ENCODE measurements around the gene F2RL3. TPM values are rescaled to one million over a fixed set of nuclear protein-coding genes. Genes with fewer than 3 reads are reported as not detected.

The F2RL3 gene
- total RNA-seq, 5 donors from 2014 or later (not counting 1 experiment from before 2014, with no cell fraction given), result 0.15 to 0.44 (median 0.30) TPM; not detected in 2

DNA sequence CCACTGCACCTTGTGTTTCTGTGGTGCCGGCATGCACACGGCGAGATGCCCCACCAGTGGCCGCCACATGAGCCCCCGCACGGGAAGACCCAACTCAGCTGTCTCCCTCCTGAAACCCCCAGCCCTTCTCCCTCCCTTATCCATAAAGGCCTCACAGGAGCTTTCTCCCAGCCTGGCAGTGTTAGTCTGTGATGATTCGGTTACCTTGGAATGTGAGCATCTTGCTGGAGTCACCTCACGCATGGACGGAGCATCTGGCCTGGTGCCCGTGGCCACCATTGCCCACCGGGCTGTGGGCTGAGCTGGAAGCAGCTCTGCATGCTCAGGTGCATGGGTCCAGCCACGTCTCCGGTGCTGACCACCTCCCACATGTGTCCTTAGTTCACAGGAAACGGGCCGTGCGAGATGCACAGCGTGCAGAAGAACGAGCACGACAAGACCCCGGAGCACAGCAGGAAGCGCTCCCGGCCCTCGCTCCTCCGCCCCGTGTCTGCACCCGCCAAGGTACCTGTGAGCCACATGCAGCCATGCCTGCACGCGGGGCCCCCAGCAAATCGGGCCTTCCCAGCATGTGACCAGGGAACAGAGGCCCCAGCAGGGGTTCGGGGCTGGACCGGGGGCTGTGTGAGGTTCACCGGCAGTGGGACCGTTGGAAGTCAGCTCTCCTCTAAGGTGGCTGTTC, 37.6 kb upstream of the F2RL3 start:
- H3K36me3 Mint-ChIP-seq, result peaks cover 60% of the 10 kb centered on the region
- no peaks in the 10 kb centered on the region for H3K27me3 ChIP-seq (replicated peaks in 1 of 2; ENCODE audit: control insufficient read depth in 2 of 2, extremely low read depth in 1 of 2, insufficient read depth in 2 of 2, low read length in 1 of 2)
- ChIA-PET POLR2A (no interaction called here), CTCF (no interaction called here)
- no peaks in the 10 kb centered on the region for H3K4me1 ChIP-seq (ENCODE audit: control insufficient read depth in 1 of 2, extremely low read depth in 1 of 2, insufficient read depth in 2 of 2, low read length in 2 of 2)
- H3K4me3 Mint-ChIP-seq, result no peak overlapping the region
- H3K27ac Mint-ChIP-seq, result no peak overlapping the region
- WGBS (ENCODE audit: insufficient coverage), result 92% methylated on average over 30 of the region's 33 CpGs
- H3K4me1 Mint-ChIP-seq, result no peaks in the 10 kb centered on the region
- no peak overlapping the region for H3K27ac ChIP-seq (ENCODE audit: low read length)
- H3K27me3 Mint-ChIP-seq, result no peaks in the 10 kb centered on the region
- ATAC-seq (replicated peaks in 1 of 4), result no peak
- no peaks in the 10 kb centered on the region for H3K9me3 Mint-ChIP-seq
- peaks cover 21 to 90% of the 10 kb centered on the region in 2 donors for H3K36me3 ChIP-seq (ENCODE audit: control insufficient read depth in 2 of 2, extremely low read depth in 1 of 2, insufficient read depth in 1 of 2, low read length in 1 of 2)
- no peak overlapping the region for H3K4me3 ChIP-seq (ENCODE audit: control insufficient read depth in 1 of 2, extremely low read depth in 1 of 2, low read length in 1 of 2)
- DNase-seq, result no peak
- H3K9me3 ChIP-seq, result no peaks in the 10 kb centered on the region

DNA sequence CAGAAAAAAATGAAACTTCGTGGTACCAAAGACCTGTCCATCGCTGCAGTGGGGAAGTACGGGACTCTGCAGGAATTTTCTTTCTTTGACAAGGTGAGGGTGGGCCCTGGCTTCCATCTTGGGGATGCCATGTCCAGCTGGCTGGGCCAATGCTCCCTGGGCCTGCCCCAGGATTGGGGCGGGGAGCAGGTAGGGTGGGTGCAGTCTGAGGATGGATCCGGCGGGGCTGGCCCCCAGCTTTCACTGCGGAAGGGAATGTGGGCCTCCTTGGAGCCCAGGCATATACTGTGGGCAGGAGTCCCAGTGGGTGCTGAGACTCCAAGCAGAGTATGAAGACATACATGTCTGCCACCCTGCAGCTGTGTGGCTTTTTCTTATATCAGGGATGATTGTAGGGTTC, 35.7 kb upstream of the F2RL3 start:
- H3K27me3 ChIP-seq (replicated peaks in 1 of 2; ENCODE audit: control insufficient read depth in 2 of 2, extremely low read depth in 1 of 2, insufficient read depth in 2 of 2, low read length in 1 of 2), result no peaks in the 10 kb centered on the region
- no peak overlapping the region for H3K4me3 ChIP-seq (ENCODE audit: control insufficient read depth in 1 of 2, extremely low read depth in 1 of 2, low read length in 1 of 2)
- peaks cover 51% of the 10 kb centered on the region for H3K36me3 Mint-ChIP-seq
- H3K9me3 Mint-ChIP-seq, result no peaks in the 10 kb centered on the region
- 94% methylated on average over 5 of the region's 7 CpGs for WGBS (ENCODE audit: insufficient coverage)
- no peaks in the 10 kb centered on the region for H3K4me1 Mint-ChIP-seq
- no peak for ATAC-seq (replicated peaks in 1 of 4)
- H3K27ac ChIP-seq (ENCODE audit: low read length), result no peak overlapping the region
- no peaks in the 10 kb centered on the region for H3K27me3 Mint-ChIP-seq
- peaks cover 12 to 73% of the 10 kb centered on the region in 2 donors for H3K36me3 ChIP-seq (ENCODE audit: control insufficient read depth in 2 of 2, extremely low read depth in 1 of 2, insufficient read depth in 1 of 2, low read length in 1 of 2)
- no peak overlapping the region for H3K27ac Mint-ChIP-seq
- no peaks in the 10 kb centered on the region for H3K9me3 ChIP-seq
- H3K4me1 ChIP-seq (ENCODE audit: control insufficient read depth in 1 of 2, extremely low read depth in 1 of 2, insufficient read depth in 2 of 2, low read length in 2 of 2), result no peaks in the 10 kb centered on the region
- no peak for DNase-seq
- CTCF ChIA-PET, result no interaction called here
- POLR2A ChIA-PET, result no interaction called here
- H3K4me3 Mint-ChIP-seq, result no peak overlapping the region

DNA sequence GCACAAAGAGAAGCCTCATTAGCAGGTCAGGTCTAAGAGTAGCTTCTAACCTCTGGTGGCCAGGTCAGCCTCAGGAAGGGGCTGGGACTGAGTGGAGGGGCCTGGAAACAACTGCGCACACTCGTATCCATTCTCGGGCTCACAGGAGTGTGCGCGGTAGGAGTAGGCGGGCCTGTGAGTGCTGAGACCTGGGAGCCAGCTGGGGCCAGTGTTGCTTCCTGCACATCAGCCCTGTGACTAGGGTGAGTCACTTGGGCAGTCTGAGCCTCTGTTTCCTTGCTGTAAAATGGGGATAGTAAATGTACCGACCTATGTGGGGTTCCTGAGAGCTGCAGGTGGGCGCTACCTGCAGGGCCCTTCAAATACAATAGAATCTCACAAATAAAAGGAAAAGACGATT, 32.7 kb upstream of the F2RL3 start:
- DNase-seq (no peak), ATAC-seq (replicated peaks in 1 of 4) (no peak)
- H3K9me3 ChIP-seq, result no peaks in the 10 kb centered on the region
- 99% methylated on average over 7 of the region's 9 CpGs for WGBS (ENCODE audit: insufficient coverage)
- no peak overlapping the region for H3K27ac ChIP-seq (ENCODE audit: low read length)
- H3K4me3 ChIP-seq (ENCODE audit: control insufficient read depth in 1 of 2, extremely low read depth in 1 of 2, low read length in 1 of 2), result no peak overlapping the region
- H3K36me3 ChIP-seq (ENCODE audit: control insufficient read depth in 2 of 2, extremely low read depth in 1 of 2, insufficient read depth in 1 of 2, low read length in 1 of 2), result peaks cover 9 to 51% of the 10 kb centered on the region in 2 donors
- Mint-ChIP-seq H3K36me3 (peaks cover 55% of the 10 kb centered on the region), H3K27me3 (no peaks in the 10 kb centered on the region), H3K27ac (no peak overlapping the region), H3K4me3 (no peak overlapping the region), H3K9me3 (no peaks in the 10 kb centered on the region), H3K4me1 (no peaks in the 10 kb centered on the region)
- H3K27me3 ChIP-seq (replicated peaks in 1 of 2; ENCODE audit: control insufficient read depth in 2 of 2, extremely low read depth in 1 of 2, insufficient read depth in 2 of 2, low read length in 1 of 2), result no peaks in the 10 kb centered on the region
- CTCF ChIA-PET, result no interaction called here
- POLR2A ChIA-PET, result interaction anchor here in 1 of 2 donors (0.8 kb wide), 1 partner anchor 37 kb away, joined by 3 read pairs; no protein-coding TSS in a partner anchor
- no peaks in the 10 kb centered on the region for H3K4me1 ChIP-seq (ENCODE audit: control insufficient read depth in 1 of 2, extremely low read depth in 1 of 2, insufficient read depth in 2 of 2, low read length in 2 of 2)

DNA sequence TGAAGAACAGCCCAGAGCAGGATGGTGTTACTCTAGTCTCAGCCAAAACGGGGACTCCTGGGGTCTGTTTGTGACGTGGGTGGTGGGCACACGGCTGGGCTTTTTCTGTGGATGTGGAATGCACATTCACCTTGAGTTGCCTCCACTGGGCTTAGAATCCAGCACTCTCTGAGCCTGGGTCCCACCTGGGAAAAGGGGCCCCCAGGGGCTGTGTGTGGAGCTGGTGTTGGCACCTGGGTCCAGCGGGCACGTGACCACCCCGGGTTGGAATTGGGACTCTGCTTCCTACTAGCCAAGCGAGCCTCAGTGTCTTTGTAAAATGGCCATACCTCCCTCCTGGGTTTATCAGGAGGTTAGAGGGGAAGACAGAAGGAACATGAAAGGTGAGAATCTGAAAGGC, 29.2 kb upstream of the F2RL3 start:
- H3K27me3 ChIP-seq (replicated peaks in 1 of 2; ENCODE audit: control insufficient read depth in 2 of 2, extremely low read depth in 1 of 2, insufficient read depth in 2 of 2, low read length in 1 of 2), result no peaks in the 10 kb centered on the region
- H3K27me3 Mint-ChIP-seq, result no peaks in the 10 kb centered on the region
- no peak overlapping the region for H3K4me3 ChIP-seq (ENCODE audit: control insufficient read depth in 1 of 2, extremely low read depth in 1 of 2, low read length in 1 of 2)
- no peaks in the 10 kb centered on the region for H3K9me3 Mint-ChIP-seq
- ATAC-seq (replicated peaks in 1 of 4), result no peak
- CTCF ChIA-PET, result no interaction called here
- no peaks in the 10 kb centered on the region for H3K4me1 ChIP-seq (ENCODE audit: control insufficient read depth in 1 of 2, extremely low read depth in 1 of 2, insufficient read depth in 2 of 2, low read length in 2 of 2)
- no peaks in the 10 kb centered on the region for H3K9me3 ChIP-seq
- no peak overlapping the region for H3K4me3 Mint-ChIP-seq
- no peak overlapping the region for H3K27ac ChIP-seq (ENCODE audit: low read length)
- H3K36me3 ChIP-seq (ENCODE audit: control insufficient read depth in 2 of 2, extremely low read depth in 1 of 2, insufficient read depth in 1 of 2, low read length in 1 of 2), result peaks cover 7 to 38% of the 10 kb centered on the region in 2 donors
- H3K4me1 Mint-ChIP-seq, result no peaks in the 10 kb centered on the region
- H3K27ac Mint-ChIP-seq, result no peak overlapping the region
- peaks cover 41% of the 10 kb centered on the region for H3K36me3 Mint-ChIP-seq
- no peak for DNase-seq
- WGBS (ENCODE audit: insufficient coverage), result 91% methylated on average over 4 of the region's 7 CpGs
- POLR2A ChIA-PET, result no interaction called here

DNA sequence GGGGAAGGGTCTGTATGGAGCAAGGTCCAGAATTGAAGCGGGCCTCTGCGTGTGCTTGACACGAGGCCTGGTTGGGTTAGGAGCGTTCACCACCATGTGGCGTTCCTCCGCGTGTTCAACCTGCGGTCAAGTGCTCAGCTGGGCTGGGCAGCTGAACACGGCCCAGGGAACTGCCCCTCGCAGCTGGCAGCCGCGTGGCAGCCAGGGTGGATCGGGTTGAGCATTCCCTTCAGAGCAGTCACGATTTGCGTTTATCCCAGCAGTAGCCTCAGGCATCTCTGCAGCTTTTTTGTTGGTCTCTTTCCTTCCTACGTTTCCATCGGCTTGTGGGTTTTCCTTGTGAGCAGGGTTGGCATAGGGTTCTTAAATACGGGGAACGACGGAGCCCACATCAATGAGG, 28.7 kb upstream of the F2RL3 start:
- Mint-ChIP-seq H3K36me3 (peaks cover 36% of the 10 kb centered on the region), H3K27me3 (no peaks in the 10 kb centered on the region), H3K27ac (no peak overlapping the region), H3K4me3 (no peak overlapping the region), H3K4me1 (no peaks in the 10 kb centered on the region), H3K9me3 (no peaks in the 10 kb centered on the region)
- ChIA-PET CTCF (no interaction called here), POLR2A (no interaction called here)
- ATAC-seq (replicated peaks in 1 of 4) (no peak), DNase-seq (no peak)
- Histone ChIP-seq H3K4me3 (ENCODE audit: control insufficient read depth in 1 of 2, extremely low read depth in 1 of 2, low read length in 1 of 2) (no peak overlapping the region), H3K27me3 (replicated peaks in 1 of 2; ENCODE audit: control insufficient read depth in 2 of 2, extremely low read depth in 1 of 2, insufficient read depth in 2 of 2, low read length in 1 of 2) (no peaks in the 10 kb centered on the region), H3K4me1 (ENCODE audit: control insufficient read depth in 1 of 2, extremely low read depth in 1 of 2, insufficient read depth in 2 of 2, low read length in 2 of 2) (no peaks in the 10 kb centered on the region), H3K36me3 (ENCODE audit: control insufficient read depth in 2 of 2, extremely low read depth in 1 of 2, insufficient read depth in 1 of 2, low read length in 1 of 2) (peaks cover 6 to 34% of the 10 kb centered on the region in 2 donors), H3K9me3 (no peaks in the 10 kb centered on the region), H3K27ac (ENCODE audit: low read length) (no peak overlapping the region)
- 98% methylated on average over 17 of the region's 20 CpGs for WGBS (ENCODE audit: insufficient coverage)

DNA sequence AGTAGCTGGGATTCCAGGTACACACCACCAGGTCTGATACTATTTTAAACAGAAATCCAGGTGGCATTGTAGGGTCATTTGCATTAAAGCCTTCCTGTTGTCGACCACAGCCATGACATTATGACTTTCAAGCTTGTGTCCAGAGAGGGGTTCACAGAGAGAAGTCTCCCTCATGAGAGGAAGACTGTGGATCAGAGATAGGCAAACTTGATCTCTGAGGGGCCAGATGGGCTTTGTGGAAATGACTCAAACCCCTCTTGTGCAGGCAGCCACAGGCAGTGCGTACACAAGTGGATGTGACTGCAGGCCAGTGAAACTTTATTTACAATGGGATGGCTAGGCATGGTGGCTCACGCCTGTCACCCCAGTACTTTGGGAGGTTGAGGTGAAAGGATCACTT, 27.8 kb upstream of the F2RL3 start:
- Histone ChIP-seq H3K27ac (ENCODE audit: low read length) (no peak overlapping the region), H3K9me3 (no peaks in the 10 kb centered on the region), H3K4me1 (ENCODE audit: control insufficient read depth in 1 of 2, extremely low read depth in 1 of 2, insufficient read depth in 2 of 2, low read length in 2 of 2) (no peaks in the 10 kb centered on the region), H3K27me3 (replicated peaks in 1 of 2; ENCODE audit: control insufficient read depth in 2 of 2, extremely low read depth in 1 of 2, insufficient read depth in 2 of 2, low read length in 1 of 2) (no peaks in the 10 kb centered on the region), H3K36me3 (ENCODE audit: control insufficient read depth in 2 of 2, extremely low read depth in 1 of 2, insufficient read depth in 1 of 2, low read length in 1 of 2) (peaks cover 7 to 37% of the 10 kb centered on the region in 2 donors), H3K4me3 (ENCODE audit: control insufficient read depth in 1 of 2, extremely low read depth in 1 of 2, low read length in 1 of 2) (no peak overlapping the region)
- CTCF ChIA-PET, result no interaction called here
- no peak for DNase-seq
- H3K9me3 Mint-ChIP-seq, result no peaks in the 10 kb centered on the region
- no peaks in the 10 kb centered on the region for H3K27me3 Mint-ChIP-seq
- ATAC-seq (replicated peaks in 1 of 4), result no peak
- no peaks in the 10 kb centered on the region for H3K4me1 Mint-ChIP-seq
- no peak overlapping the region for H3K27ac Mint-ChIP-seq
- WGBS (ENCODE audit: insufficient coverage), result 90% methylated on average over 2 of the region's 3 CpGs
- no peak overlapping the region for H3K4me3 Mint-ChIP-seq
- POLR2A ChIA-PET, result no interaction called here
- H3K36me3 Mint-ChIP-seq, result peaks cover 42% of the 10 kb centered on the region

DNA sequence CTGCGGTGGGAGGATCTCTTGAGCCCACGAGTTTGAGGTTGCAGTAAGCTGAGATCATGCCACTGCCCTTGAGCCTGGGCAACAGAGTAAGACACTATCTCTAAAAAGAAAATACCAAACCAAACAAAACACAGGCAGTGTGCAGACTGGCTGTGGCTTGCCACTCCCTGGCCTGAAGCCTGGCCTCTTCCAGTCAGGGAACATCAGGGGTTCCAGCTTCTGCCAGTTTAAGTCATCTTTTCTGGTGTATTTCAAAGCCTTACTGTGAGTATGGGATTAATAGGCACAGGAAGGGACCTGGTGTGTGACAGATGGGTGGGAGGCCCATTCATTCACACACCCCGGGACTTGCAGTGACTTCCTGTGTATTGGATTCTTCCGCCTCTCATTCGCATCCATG, 27.0 kb upstream of the F2RL3 start:
- Mint-ChIP-seq H3K36me3 (peaks cover 45% of the 10 kb centered on the region), H3K9me3 (no peaks in the 10 kb centered on the region), H3K27ac (no peak overlapping the region), H3K27me3 (no peaks in the 10 kb centered on the region), H3K4me3 (no peak overlapping the region), H3K4me1 (no peaks in the 10 kb centered on the region)
- H3K27ac ChIP-seq (ENCODE audit: low read length), result no peak overlapping the region
- 100% methylated on average over 1 of the region's 5 CpGs for WGBS (ENCODE audit: insufficient coverage)
- H3K36me3 ChIP-seq (ENCODE audit: control insufficient read depth in 2 of 2, extremely low read depth in 1 of 2, insufficient read depth in 1 of 2, low read length in 1 of 2), result peaks cover 13 to 40% of the 10 kb centered on the region in 2 donors
- H3K4me1 ChIP-seq (ENCODE audit: control insufficient read depth in 1 of 2, extremely low read depth in 1 of 2, insufficient read depth in 2 of 2, low read length in 2 of 2), result no peaks in the 10 kb centered on the region
- no peak for DNase-seq
- ChIA-PET POLR2A (no interaction called here), CTCF (no interaction called here)
- no peak for ATAC-seq (replicated peaks in 1 of 4)
- H3K4me3 ChIP-seq (ENCODE audit: control insufficient read depth in 1 of 2, extremely low read depth in 1 of 2, low read length in 1 of 2), result no peak overlapping the region
- no peaks in the 10 kb centered on the region for H3K27me3 ChIP-seq (replicated peaks in 1 of 2; ENCODE audit: control insufficient read depth in 2 of 2, extremely low read depth in 1 of 2, insufficient read depth in 2 of 2, low read length in 1 of 2)
- no peaks in the 10 kb centered on the region for H3K9me3 ChIP-seq

Data from T-cell (primary cell).